Activated CD4-positive, alpha-beta T cell treated with anti-CD3 and anti-CD28 coated beads, Interleukin-2, amount 10 ng/mL, durations not matched to agents 7 days and 5 days (primary cell): ENCODE results near the gene SLC25A25. TPM values are rescaled to one million over a fixed set of nuclear protein-coding genes. Genes with fewer than 3 reads are reported as not detected.
A peak's percentile ranks its signal among the peaks of the same experiment; 100 is the strongest.
"Not testable (repeated sequence)": the region's sequence is repeated elsewhere in the genome, so short reads cannot be mapped to it uniquely, and the experiment has no call there.

Source experiments
- CTCF ChIA-PET: fragments of 350-600 bp; sonication (Branson Sonifier 250); formaldehyde crosslinking; loops from one replicate; lab custom pipeline; 2021; ENCODE audit warnings: antibody characterized with exemption; lab: Charles Lee
- POLR2A ChIA-PET: fragments of 350-600 bp; sonication (Branson Sonifier 250); formaldehyde crosslinking; loops from one replicate; lab custom pipeline; 2021; ENCODE audit warnings: antibody characterized with exemption; lab: Charles Lee
- DNase-seq: peaks from one replicate; pipeline ENCODE4 v3.0.0-alpha.2; 2020
- H3K27ac Mint-ChIP-seq: one replicate; pipeline ENCODE4 v1.8.0; 2021; ENCODE audit warnings: mild to moderate bottlenecking, moderate library complexity, mixed read lengths
- H3K27me3 Mint-ChIP-seq: one replicate; pipeline ENCODE4 v1.8.0; 2021; ENCODE audit warnings: mixed read lengths
- H3K36me3 Mint-ChIP-seq: one replicate; pipeline ENCODE4 v1.8.0; 2021; ENCODE audit warnings: low read depth, mixed read lengths
- H3K4me1 Mint-ChIP-seq: one replicate; pipeline ENCODE4 v1.8.0; 2021; ENCODE audit warnings: mixed read lengths
- H3K4me3 Mint-ChIP-seq: one replicate; pipeline ENCODE4 v1.8.0; 2021; ENCODE audit warnings: mild to moderate bottlenecking, moderate library complexity, mixed read lengths
- H3K9me3 Mint-ChIP-seq: one replicate; pipeline ENCODE4 v1.8.0; 2021; ENCODE audit warnings: mixed read lengths
- total RNA-seq, 2 experiments: library from RNA; stranded (reverse); gene quantifications; one replicate each; pipeline ENCODE4 v1.2.3, GENCODE V29; 2021

The SLC25A25 gene
- total RNA-seq, 2 experiments from 2014 or later, result 14.6 to 18.4 TPM

DNA sequence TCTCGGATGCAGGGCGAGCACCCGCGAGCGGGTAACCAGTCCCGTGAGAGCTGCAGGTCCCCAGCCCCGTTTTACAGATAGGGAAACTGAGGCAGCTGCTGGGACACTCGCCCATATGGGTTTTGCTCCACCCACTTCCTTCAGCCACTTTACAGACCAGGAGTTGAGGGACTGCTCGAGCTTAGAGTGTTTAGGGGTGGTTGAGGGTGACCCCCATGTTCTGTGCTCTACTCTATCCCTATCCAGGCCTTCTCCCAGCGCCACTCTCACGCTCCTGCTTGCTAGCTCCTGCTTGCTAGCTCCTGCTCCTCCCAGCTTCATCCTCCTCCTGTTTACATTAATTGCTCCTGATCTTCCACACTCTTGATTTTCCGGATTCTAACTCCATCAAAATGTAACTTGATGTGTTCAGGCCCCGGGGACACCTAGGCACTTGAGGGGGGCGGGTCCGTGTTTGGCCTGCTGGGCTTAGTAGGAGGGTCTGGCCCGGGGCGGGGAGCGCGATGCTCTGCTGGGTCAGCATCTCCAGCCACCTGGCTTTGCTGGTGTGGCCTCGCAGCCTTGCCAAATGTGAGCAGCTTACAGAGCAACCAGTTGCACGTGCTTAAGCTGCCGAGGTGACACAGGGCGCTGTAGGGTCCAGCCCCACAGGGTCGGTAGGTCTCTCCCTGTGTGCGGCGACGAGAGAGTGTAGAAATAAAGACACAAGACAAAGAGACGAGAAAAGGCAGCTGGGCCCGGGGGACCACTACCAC, 61.0 kb downstream of the SLC25A25 start:
- peak overlapping the region; percentile 99 for H3K27ac Mint-ChIP-seq
- H3K4me3 Mint-ChIP-seq, result peak overlapping the region; percentile 97
- H3K9me3 Mint-ChIP-seq, result no peaks in the 10 kb centered on the region
- DNase-seq, result no peak
- peaks cover 6% of the 10 kb centered on the region for H3K36me3 Mint-ChIP-seq
- H3K27me3 Mint-ChIP-seq, result peaks cover 26% of the 10 kb centered on the region
- ChIA-PET CTCF (interaction anchor here (0.6 to 5.4 kb wide), 5 partner anchors 8 to 210 kb away, joined by 3 to 39 read pairs (median 3); partner anchors contain the start of genes BBLN and CIZ1), POLR2A (interaction anchor here (0.6 kb wide), 1 partner anchor 351 kb away, joined by 4 read pairs; the partner anchor contains the start of gene SH2D3C)
- peaks cover 39% of the 10 kb centered on the region for H3K4me1 Mint-ChIP-seq

DNA sequence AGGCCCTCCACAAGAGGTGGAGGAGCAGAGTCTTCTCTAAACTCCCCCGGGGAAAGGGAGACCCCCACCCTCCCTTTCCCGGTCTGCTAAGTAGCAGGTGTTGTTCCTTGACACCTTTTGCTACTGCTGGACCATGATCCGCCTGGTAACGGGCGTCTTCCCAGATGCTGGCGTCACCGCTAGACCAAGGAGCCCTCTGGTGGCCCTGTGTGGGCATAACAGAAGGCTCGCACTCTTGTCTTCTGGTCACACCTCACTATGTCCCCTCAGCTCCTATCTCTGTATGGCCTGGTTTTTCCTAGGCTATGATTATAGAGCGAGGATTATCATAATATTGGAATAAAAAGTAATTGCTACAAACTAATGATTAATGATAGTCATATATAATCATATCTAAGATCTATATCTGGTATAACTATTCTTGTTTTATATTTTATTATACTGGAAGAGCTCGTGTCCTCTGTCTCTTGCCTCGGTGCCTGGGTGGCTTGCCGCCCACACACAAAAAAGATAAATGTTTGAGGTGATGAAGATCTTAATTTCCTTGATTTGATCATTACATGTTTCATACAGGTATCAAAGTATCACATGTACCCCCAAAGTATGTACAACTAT, 62.1 kb downstream of the SLC25A25 start:
- H3K9me3 Mint-ChIP-seq, H3K36me3 Mint-ChIP-seq, POLR2A ChIA-PET, H3K27ac Mint-ChIP-seq: not testable (repeated sequence)
- Mint-ChIP-seq H3K27me3 (peaks cover 35% of the 10 kb centered on the region), H3K4me3 (peak overlapping the region; percentile 49), H3K4me1 (peaks cover 36% of the 10 kb centered on the region)
- DNase-seq, result peak; percentile 51
- CTCF ChIA-PET, result interaction anchor here (1.1 to 5.4 kb wide), 2 partner anchors 13 to 20 kb away, joined by 3 to 39 read pairs; no protein-coding TSS in a partner anchor

DNA sequence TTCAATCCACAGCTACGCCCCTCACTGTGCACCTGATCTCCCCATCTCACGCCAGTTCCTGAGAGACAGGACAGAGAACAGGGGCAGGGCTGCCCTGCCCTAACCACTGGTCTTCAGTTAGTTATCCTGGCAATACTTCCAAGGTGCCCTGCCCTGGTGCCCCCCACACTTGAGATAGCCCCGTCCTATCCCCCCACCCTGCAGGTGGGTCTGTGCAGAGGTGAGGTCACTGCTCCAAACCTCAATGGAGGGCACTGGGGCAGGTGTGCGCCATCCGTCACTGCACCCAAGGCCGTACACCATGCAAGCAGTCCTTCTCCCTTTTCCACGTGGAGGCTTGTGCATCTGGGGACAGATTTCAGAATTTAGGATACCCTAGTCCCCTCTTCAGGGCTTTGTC, 62.6 kb downstream of the SLC25A25 start:
- H3K9me3 Mint-ChIP-seq, DNase-seq, H3K4me3 Mint-ChIP-seq, POLR2A ChIA-PET, H3K27ac Mint-ChIP-seq, H3K36me3 Mint-ChIP-seq: not testable (repeated sequence)
- peaks cover 40% of the 10 kb centered on the region for H3K27me3 Mint-ChIP-seq
- H3K4me1 Mint-ChIP-seq, result peaks cover 36% of the 10 kb centered on the region
- CTCF ChIA-PET, result interaction anchor here (1.1 to 5.4 kb wide), 2 partner anchors 13 to 20 kb away, joined by 3 to 39 read pairs; no protein-coding TSS in a partner anchor

DNA sequence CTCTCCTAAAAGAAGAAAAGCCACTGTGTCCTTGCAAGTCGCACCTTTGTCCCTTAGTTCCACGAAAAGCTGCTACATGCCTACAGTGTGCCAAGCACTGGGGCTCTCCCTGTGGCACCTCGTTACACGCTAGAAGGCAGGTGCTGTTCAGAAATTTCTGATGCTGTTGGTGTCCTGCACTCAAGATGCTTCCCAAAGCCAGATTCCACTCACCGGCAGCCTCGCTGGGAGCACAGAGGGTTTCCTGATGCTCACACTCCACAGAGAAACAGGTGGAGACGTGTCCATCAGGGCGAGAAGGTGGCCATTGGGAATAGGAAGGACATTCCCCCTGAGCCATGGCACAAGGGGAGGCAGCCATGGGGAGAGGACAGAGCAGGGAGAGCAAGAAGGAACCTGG, 63.3 kb downstream of the SLC25A25 start:
- H3K4me1 Mint-ChIP-seq, result peaks cover 32% of the 10 kb centered on the region
- DNase-seq, CTCF ChIA-PET, H3K4me3 Mint-ChIP-seq, H3K36me3 Mint-ChIP-seq, POLR2A ChIA-PET, H3K27ac Mint-ChIP-seq, H3K9me3 Mint-ChIP-seq: not testable (repeated sequence)
- H3K27me3 Mint-ChIP-seq, result peaks cover 40% of the 10 kb centered on the region

- Mint-ChIP-seq H3K27me3 (peaks cover 40% of the 10 kb centered on the region), H3K4me1 (peaks cover 30% of the 10 kb centered on the region)
- H3K4me3 Mint-ChIP-seq, H3K27ac Mint-ChIP-seq, POLR2A ChIA-PET, H3K36me3 Mint-ChIP-seq, DNase-seq, H3K9me3 Mint-ChIP-seq, CTCF ChIA-PET: not testable (repeated sequence)
These were observed 64.1 kb downstream of the SLC25A25 start for GRCh38 chr9:128132139-128132538.

- CTCF ChIA-PET, H3K36me3 Mint-ChIP-seq, H3K27ac Mint-ChIP-seq, H3K4me3 Mint-ChIP-seq, DNase-seq, H3K9me3 Mint-ChIP-seq, POLR2A ChIA-PET: not testable (repeated sequence)
- Mint-ChIP-seq H3K27me3 (peaks cover 40% of the 10 kb centered on the region), H3K4me1 (peaks cover 14% of the 10 kb centered on the region)
These were observed 67.5 kb downstream of the SLC25A25 start for GRCh38 chr9:128135561-128135960.

GRCh38 chr9:128136816-128137793, 69.1 kb downstream of the SLC25A25 start:
- CTCF ChIA-PET, result interaction anchor here (0.6 to 2.1 kb wide), 4 partner anchors 9 to 402 kb away, joined by 3 to 6 read pairs (median 4); partner anchors contain the start of gene TOR2A
- Mint-ChIP-seq H3K27me3 (peaks cover 33% of the 10 kb centered on the region), H3K36me3 (no peaks in the 10 kb centered on the region), H3K27ac (no peak overlapping the region), H3K4me1 (peaks cover 19% of the 10 kb centered on the region), H3K9me3 (no peaks in the 10 kb centered on the region), H3K4me3 (no peak overlapping the region)
- POLR2A ChIA-PET, result no interaction called here
- no peak for DNase-seq

- Mint-ChIP-seq H3K27me3 (peaks cover 25% of the 10 kb centered on the region), H3K36me3 (no peaks in the 10 kb centered on the region), H3K4me1 (peaks cover 26% of the 10 kb centered on the region), H3K9me3 (no peaks in the 10 kb centered on the region), H3K27ac (no peak overlapping the region), H3K4me3 (no peak overlapping the region)
- POLR2A ChIA-PET, result no interaction called here
- CTCF ChIA-PET, result interaction anchor here (2.1 kb wide), 1 partner anchor 12 kb away, joined by 6 read pairs; no protein-coding TSS in a partner anchor
- no peak for DNase-seq
These were observed 70.0 kb downstream of the SLC25A25 start for GRCh38 chr9:128138001-128138400.

DNA sequence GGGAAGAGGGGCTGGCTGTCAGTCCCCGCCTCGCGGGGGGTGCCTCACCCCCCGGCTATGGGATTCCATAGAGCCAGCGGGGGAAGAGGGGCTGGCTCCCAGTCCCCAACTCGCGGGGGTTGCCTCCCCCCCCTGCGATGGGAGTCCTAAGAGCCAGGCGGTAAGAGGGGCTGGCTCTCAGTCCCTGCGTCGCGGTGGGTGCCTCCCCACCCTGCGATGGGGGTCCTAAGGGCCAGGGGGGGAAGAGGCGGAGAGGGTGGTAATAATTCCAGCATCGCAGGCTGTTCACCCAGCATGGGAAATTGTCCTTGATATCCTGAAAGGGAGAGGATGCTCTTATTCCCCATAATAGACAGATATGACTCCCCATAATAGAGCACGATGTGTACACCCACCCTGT, 71.6 kb downstream of the SLC25A25 start:
- no peaks in the 10 kb centered on the region for H3K36me3 Mint-ChIP-seq
- POLR2A ChIA-PET, result no interaction called here
- H3K4me1 Mint-ChIP-seq, result peaks cover 30% of the 10 kb centered on the region
- DNase-seq, result no peak
- no peaks in the 10 kb centered on the region for H3K9me3 Mint-ChIP-seq
- peaks cover 8% of the 10 kb centered on the region for H3K27me3 Mint-ChIP-seq
- no peak overlapping the region for H3K4me3 Mint-ChIP-seq
- CTCF ChIA-PET, result no interaction called here
- no peak overlapping the region for H3K27ac Mint-ChIP-seq

- Mint-ChIP-seq H3K27me3 (no peaks in the 10 kb centered on the region), H3K9me3 (no peaks in the 10 kb centered on the region), H3K27ac (peak overlapping the region; percentile 85), H3K4me3 (no peak overlapping the region), H3K36me3 (no peaks in the 10 kb centered on the region), H3K4me1 (peaks cover 19% of the 10 kb centered on the region)
- ChIA-PET CTCF (no interaction called here), POLR2A (no interaction called here)
- DNase-seq, result no peak
These were observed 73.6 kb downstream of the SLC25A25 start for GRCh38 chr9:128141604-128142003.

DNA sequence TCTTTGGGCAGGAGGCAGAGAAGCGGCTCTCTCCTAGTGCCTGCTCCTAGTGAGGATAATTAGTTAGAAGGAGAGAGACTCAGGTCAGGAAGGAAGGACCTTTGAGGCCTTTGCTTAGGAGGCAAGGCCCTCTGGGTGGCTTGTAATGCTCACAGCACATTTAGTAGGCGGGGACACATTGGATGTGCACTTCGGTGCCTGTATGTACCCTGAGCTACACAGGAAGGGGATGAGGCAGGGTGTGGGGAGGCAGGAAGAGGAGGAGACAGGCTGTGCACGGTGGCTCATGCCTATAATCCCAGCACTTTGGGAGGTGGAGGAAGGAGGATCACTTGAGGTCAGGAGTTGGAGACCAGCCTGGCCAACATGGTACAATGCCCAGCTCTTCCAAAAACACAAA, 74.0 kb downstream of the SLC25A25 start:
- Mint-ChIP-seq H3K4me1 (peaks cover 19% of the 10 kb centered on the region), H3K36me3 (no peaks in the 10 kb centered on the region), H3K4me3 (no peak overlapping the region), H3K27me3 (no peaks in the 10 kb centered on the region), H3K9me3 (no peaks in the 10 kb centered on the region), H3K27ac (peak overlapping the region; percentile 85)
- ChIA-PET CTCF (no interaction called here), POLR2A (no interaction called here)
- DNase-seq, result peak; percentile 66

DNA sequence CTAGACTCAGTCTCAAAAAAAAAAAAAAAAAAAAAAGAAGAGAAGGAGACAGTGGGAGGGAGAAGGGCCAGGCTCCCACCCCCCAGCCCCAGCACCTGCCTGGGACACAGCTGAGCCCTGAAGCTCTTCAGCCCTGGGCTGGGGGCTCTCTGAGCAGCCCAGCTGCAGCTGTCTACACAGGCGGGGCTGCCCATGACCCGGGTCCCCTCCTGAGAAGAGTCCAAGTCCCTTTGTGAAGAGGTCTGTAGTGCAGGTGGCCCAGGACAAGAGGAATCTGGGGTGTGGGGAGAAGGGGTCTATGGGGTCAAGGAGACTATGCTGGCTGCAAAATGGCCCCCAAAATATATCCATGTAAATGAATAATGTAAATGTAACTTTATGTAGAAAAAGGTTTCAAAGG, 74.6 kb downstream of the SLC25A25 start:
- no peaks in the 10 kb centered on the region for H3K9me3 Mint-ChIP-seq
- peaks cover 19% of the 10 kb centered on the region for H3K4me1 Mint-ChIP-seq
- CTCF ChIA-PET, result no interaction called here
- H3K27ac Mint-ChIP-seq, result peak overlapping the region; percentile 85
- no peak for DNase-seq
- no peaks in the 10 kb centered on the region for H3K36me3 Mint-ChIP-seq
- POLR2A ChIA-PET, result no interaction called here
- no peaks in the 10 kb centered on the region for H3K27me3 Mint-ChIP-seq
- H3K4me3 Mint-ChIP-seq, result no peak overlapping the region
